SK-N-SH (cell line): Measurements from ENCODE around the gene C22orf15. TPM values are rescaled to one million over a fixed set of nuclear protein-coding genes. Genes with fewer than 3 reads are reported as not detected.

Experiments used
- CTCF ChIA-PET: fragments of 300-600, 350-600 bp; formaldehyde crosslinking; extraction: SDS; loops from one replicate; lab custom pipeline; 2021; lab: Yijun Ruan, JAX
- POLR2A ChIA-PET: fragments of 350-600 bp; sonication (Branson Sonifier 250); formaldehyde crosslinking; extraction: SDS; loops from one replicate; lab custom pipeline; 2020; ENCODE audit warnings: antibody characterized with exemption, inconsistent platforms; lab: Yijun Ruan, JAX
- DNase-seq: peaks from one replicate; pipeline ENCODE4 v3.0.0; 2012
- H2AFZ ChIP-seq: fragments of 200-600 bp; sonication (generic); 2 replicates; pipeline ENCODE4 v1.8.1; 2016; ENCODE audit warnings: antibody characterized with exemption, mild to moderate bottlenecking, low read depth
- H3F3A ChIP-seq: fragments of 200-600 bp; sonication (generic); replicated peaks from 2 replicates; pipeline ENCODE3; 2016; ENCODE audit warnings: antibody characterized with exemption, mild to moderate bottlenecking; ENCODE audit not compliant: insufficient read depth
- H3K27ac ChIP-seq, 2 experiments: fragments of 200-500 bp in 1 of 2; fragments of 200-600 bp in 1 of 2; sonication (Bioruptor generic) in 1 of 2; sonication (generic), shearing (Covaris generic) in 1 of 2; 2 replicates each; pipeline versions ENCODE4 v1.5.1 to v1.6.1; 2014 to 2016; ENCODE audit warnings: low read depth in 2 of 2, inconsistent platforms in 1 of 2, low read length in 1 of 2, mild to moderate bottlenecking in 1 of 2, mixed read lengths in 1 of 2
- H3K27me3 ChIP-seq: fragments of 200-600 bp; sonication (generic), shearing (Covaris generic); 2 replicates; pipeline ENCODE4 v1.6.1; 2016; ENCODE audit warnings: mixed run types; ENCODE audit not compliant: insufficient read depth
- H3K36me3 ChIP-seq, 2 experiments: fragments of 200-500 bp in 1 of 2; fragments of 200-600 bp in 1 of 2; sonication (Bioruptor generic) in 1 of 2; sonication (generic) in 1 of 2; replicated peaks in 1 of 2; 2 replicates each; pipeline versions ENCODE3 to v1.5.1; 2014 to 2016; ENCODE audit warnings: low read length in 1 of 2, mild to moderate bottlenecking in 1 of 2; ENCODE audit not compliant: insufficient read depth in 2 of 2, control insufficient read depth in 1 of 2
- H3K4me1 ChIP-seq, 2 experiments: fragments of 200-500 bp in 1 of 2; fragments of 200-600 bp in 1 of 2; sonication (Bioruptor generic) in 1 of 2; sonication (generic), shearing (Covaris generic) in 1 of 2; 2 replicates each; pipeline versions ENCODE4 v1.5.1 to v1.6.1; 2014 to 2016; ENCODE audit warnings: low read depth in 1 of 2, low read length in 1 of 2, mixed run types in 1 of 2; ENCODE audit not compliant: insufficient read depth in 2 of 2, control insufficient read depth in 1 of 2
- H3K4me2 ChIP-seq: fragments of 200-600 bp; sonication (generic), shearing (Covaris generic); 2 replicates; pipeline ENCODE4 v1.6.1; 2017; ENCODE audit warnings: mixed run types
- H3K4me3 ChIP-seq, 2 experiments: fragments of 200-500 bp in 1 of 2; fragments of 200-600 bp in 1 of 2; sonication (Bioruptor generic) in 1 of 2; sonication (generic), shearing (Covaris generic) in 1 of 2; 2 replicates each; pipeline versions ENCODE4 v1.5.1 to v1.8.1; 2014 to 2016; ENCODE audit warnings: low read depth in 2 of 2, inconsistent platforms in 1 of 2, low read length in 1 of 2, mild to moderate bottlenecking in 1 of 2, mixed read lengths in 1 of 2, moderate library complexity in 1 of 2
- H3K79me2 ChIP-seq: fragments of 200-600 bp; sonication (generic); 2 replicates; pipeline ENCODE4 v1.8.1; 2017; ENCODE audit warnings: mild to moderate bottlenecking; ENCODE audit not compliant: insufficient read depth
- H3K9ac ChIP-seq: fragments of 200-600 bp; sonication (generic); 2 replicates; pipeline ENCODE4 v1.6.1; 2017; ENCODE audit warnings: mixed run types
- H3K9me2 ChIP-seq: fragments of 200-600 bp; sonication (generic); 2 replicates; pipeline ENCODE4 v1.6.1; 2017; ENCODE audit warnings: mixed run types
- H3K9me3 ChIP-seq: fragments of 200-600 bp; sonication (generic); 2 replicates; pipeline ENCODE4 v1.6.1; 2017; ENCODE audit warnings: mixed run types, mild to moderate bottlenecking, moderate library complexity
- H4K20me1 ChIP-seq: fragments of 200-600 bp; sonication (generic); 2 replicates; pipeline ENCODE4 v1.6.1; 2017; ENCODE audit warnings: mild to moderate bottlenecking, mixed run types; ENCODE audit not compliant: insufficient read depth
- CHD2 ChIP-seq: fragments of 150-350 bp; IDR thresholded peaks from 2 replicates; pipeline ENCODE4 v1.6.1; 2018; ENCODE audit warnings: low read length; ENCODE audit not compliant: partially characterized antibody
- CTCF ChIP-seq: fragments of 200-600 bp; sonication (generic); IDR thresholded peaks from 2 replicates; pipeline ENCODE4 v1.6.1; 2017; ENCODE audit warnings: antibody characterized with exemption, mild to moderate bottlenecking, moderate library complexity
- ELF1 ChIP-seq: IDR thresholded peaks from 2 replicates; pipeline ENCODE4 v1.4.0; 2012
- GABPA ChIP-seq: IDR thresholded peaks from 2 replicates; pipeline ENCODE4 v1.4.0; 2012; ENCODE audit warnings: low read depth, mild to moderate bottlenecking
- GATA2 ChIP-seq: sonication (generic); formaldehyde crosslinking; IDR thresholded peaks from 2 replicates; pipeline ENCODE4 v1.5.0; 2020; ENCODE audit warnings: mild to moderate bottlenecking, missing genetic modification reagents
- MAX ChIP-seq: IDR thresholded peaks from 2 replicates; pipeline ENCODE4 v1.4.0; 2012; ENCODE audit warnings: low read depth
- NFIC ChIP-seq: IDR thresholded peaks from 2 replicates; pipeline ENCODE4 v1.4.0; 2012; ENCODE audit warnings: borderline replicate concordance
- PBX3 ChIP-seq: IDR thresholded peaks from 2 replicates; pipeline ENCODE4; 2012
- POLR2AphosphoS5 ChIP-seq: IDR thresholded peaks from 2 replicates; pipeline ENCODE4 v1.6.1; 2012; ENCODE audit warnings: low read depth, low read length
- RCOR1 ChIP-seq: fragments of 150-350 bp; IDR thresholded peaks from 2 replicates; pipeline ENCODE4 v1.6.1; 2017; ENCODE audit warnings: antibody characterized with exemption, low read length
- TAF1 ChIP-seq: IDR thresholded peaks from 2 replicates; pipeline ENCODE4 v1.6.1; 2012; ENCODE audit warnings: low read depth, mild to moderate bottlenecking, low read length, moderate library complexity, borderline replicate concordance
- TCF12 ChIP-seq: IDR thresholded peaks from 2 replicates; pipeline ENCODE4 v1.4.0; 2012
- USF2 ChIP-seq: fragments of 150-350 bp; IDR thresholded peaks from 2 replicates; pipeline ENCODE4 v1.6.1; 2017; ENCODE audit warnings: antibody characterized with exemption, low read length, low read depth, borderline replicate concordance
- WGBS: methylation state at CpG from one replicate; pipeline ENCODE4 v1.1.6; 2017; ENCODE audit warnings: low lambda C conversion rate; 5-methylcytosine and 5-hydroxymethylcytosine counted together
- polyA plus RNA-seq, 3 experiments: library from polyadenylated mRNA; depleted of rRNA; stranded (reverse); fragments of >200 nt; gene quantifications; 2 replicates each; pipeline ENCODE4 v1.2.3, GENCODE V29; 2012

Gene C22orf15
- polyA plus RNA-seq, 1 of the 3 experiments (the other 2 are of a cell fraction), result 1.6 TPM

- Histone ChIP-seq H3K9me2 (no peaks in the 10 kb centered on the region), H3K4me1 (peaks cover 4 to 31% of the 10 kb centered on the region in 2 experiments; a peak in 3 of 4 replicates), H3K79me2 (peaks cover 11% of the 10 kb centered on the region; the same call in 1 of the 2 replicates), H3K27me3 (no peaks in the 10 kb centered on the region), H3K27ac (no peak overlapping the region), H2AFZ (no peak overlapping the region), H3K9ac (no peak overlapping the region), H3K4me2 (no peak overlapping the region), H4K20me1 (no peaks in the 10 kb centered on the region), H3K4me3 (no peak overlapping the region), H3K9me3 (no peaks in the 10 kb centered on the region), H3F3A (peaks cover 6% of the 10 kb centered on the region), H3K36me3 (no peaks in the 10 kb centered on the region)
- ChIA-PET POLR2A (interaction anchor here (0.7 kb wide), 1 partner anchor 20 kb away, joined by 3 read pairs; no protein-coding TSS in a partner anchor), CTCF (interaction anchor here (0.6 to 14.9 kb wide), 12 partner anchors 8 to 463 kb away, joined by 3 to 277 read pairs (median 3); partner anchors contain the start of gene SLC2A11)
- TF ChIP-seq CTCF (no peak), NFIC (no peak), GATA2 (CRISPR knock-in tag) (no peak), PBX3 (no peak), POLR2AphosphoS5 (no peak), TAF1 (no peak), CHD2 (no peak), USF2 (no peak), ELF1 (no peak), MAX (no peak), RCOR1 (no peak), TCF12 (no peak), GABPA (no peak)
- WGBS, result 98% methylated on average over 5 of the region's 6 CpGs
- no peak for DNase-seq
Measured at GRCh38 chr22:23769321-23769965, 6.7 kb downstream of the C22orf15 start.
